Measurements from ENCODE around the gene THBS2.

Gene THBS2

GRCh38 chr6:169212897-169213813 lies 40.5 kb downstream of the THBS2 start:
- H3K4me3 ChIP-seq (replicated peaks; ENCODE audit: low read depth, low read length), result no peak overlapping the region; the same call in 1 of the 2 replicates
- DNase-seq (ENCODE audit: extremely low read depth, low read depth), result peak; percentile 67
- TF ChIP-seq CTCF (IDR thresholded peaks at IDR 0.05; ENCODE audit: low read depth, low read length, missing control alignments), result peak; percentile 46

DNA sequence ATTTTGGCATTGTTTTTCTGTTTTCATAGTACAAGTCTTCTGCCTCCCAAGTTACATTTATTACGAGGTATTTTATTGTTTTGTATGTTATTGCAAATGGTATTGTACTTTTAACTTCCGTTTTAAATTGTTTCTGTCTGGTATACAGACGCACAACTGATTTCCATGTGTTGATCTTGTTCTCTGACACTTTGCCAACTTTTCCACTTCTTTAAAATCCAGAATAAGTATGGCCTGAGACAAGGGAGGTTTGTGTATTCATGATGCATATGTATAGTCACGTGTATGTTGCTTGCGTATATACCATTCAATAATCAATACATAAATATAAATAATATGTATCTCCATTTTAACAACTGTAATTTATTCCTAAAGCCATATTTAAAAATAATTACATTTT lies 41.2 kb downstream of the THBS2 start:
- H3K4me3 ChIP-seq (replicated peaks; ENCODE audit: low read depth, low read length), result no peak overlapping the region
- peak; percentile 21 for DNase-seq (ENCODE audit: extremely low read depth, low read depth)
- TF ChIP-seq CTCF (IDR thresholded peaks at IDR 0.05; ENCODE audit: low read depth, low read length, missing control alignments), result no peak

GRCh38 chr6:169211881-169212280 lies 41.8 kb downstream of the THBS2 start:
- H3K4me3 ChIP-seq (replicated peaks; ENCODE audit: low read depth, low read length), result no peak overlapping the region
- no peak for TF ChIP-seq CTCF (IDR thresholded peaks at IDR 0.05; ENCODE audit: low read depth, low read length, missing control alignments)
- DNase-seq (ENCODE audit: extremely low read depth, low read depth), result no peak

DNA sequence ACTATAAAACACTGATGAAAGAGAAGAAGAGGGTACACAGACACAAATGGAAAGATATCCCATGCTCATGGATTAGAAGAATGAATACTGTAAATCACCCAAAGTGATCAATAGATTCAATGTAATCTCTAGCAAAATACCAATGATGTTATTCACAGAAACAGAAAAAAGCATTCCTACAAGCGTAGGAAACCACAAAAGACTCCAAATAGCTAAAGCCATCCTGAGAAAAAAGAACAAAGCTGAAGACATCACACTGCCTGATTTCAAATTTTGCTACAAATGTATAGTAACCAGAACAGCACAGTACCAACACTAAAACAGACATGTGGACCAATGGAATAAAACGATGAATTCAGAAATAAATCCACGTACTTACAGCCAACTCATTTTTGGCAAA lies 43.0 kb downstream of the THBS2 start:
- no peak for DNase-seq (ENCODE audit: extremely low read depth, low read depth)
- no peak for TF ChIP-seq CTCF (IDR thresholded peaks at IDR 0.05; ENCODE audit: low read depth, low read length, missing control alignments)
- no peak overlapping the region for H3K4me3 ChIP-seq (replicated peaks; ENCODE audit: low read depth, low read length)

DNA sequence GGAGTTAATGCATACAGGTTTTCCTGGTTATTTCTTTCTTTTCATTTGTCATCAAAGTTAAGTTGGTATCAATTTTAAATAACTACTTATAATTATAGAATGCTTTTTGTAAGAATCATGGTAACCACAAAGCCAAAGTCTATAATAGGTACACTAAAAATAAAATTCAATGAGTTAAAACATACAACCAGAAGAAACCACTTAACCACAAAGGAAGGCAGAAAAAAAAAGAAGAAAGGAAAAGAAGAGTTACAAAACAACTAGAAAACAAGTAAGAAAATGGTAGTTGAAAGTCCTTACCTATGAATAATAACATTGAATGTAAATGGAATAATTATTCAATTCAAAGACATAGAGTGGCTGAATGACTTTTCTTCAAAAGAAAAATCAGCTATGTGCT lies 45.6 kb downstream of the THBS2 start:
- no peak for TF ChIP-seq CTCF (IDR thresholded peaks at IDR 0.05; ENCODE audit: low read depth, low read length, missing control alignments)
- DNase-seq (ENCODE audit: extremely low read depth, low read depth), result no peak
- no peak overlapping the region for H3K4me3 ChIP-seq (replicated peaks; ENCODE audit: low read depth, low read length)

GRCh38 chr6:169207482-169207881 lies 46.2 kb downstream of the THBS2 start:
- H3K4me3 ChIP-seq (replicated peaks; ENCODE audit: low read depth, low read length), result no peak overlapping the region
- TF ChIP-seq CTCF (IDR thresholded peaks at IDR 0.05; ENCODE audit: low read depth, low read length, missing control alignments), result no peak
- DNase-seq (ENCODE audit: extremely low read depth, low read depth), result no peak
